GM10266 (cell line): ENCODE results near the gene PI16.

Experiments
- DNase-seq: peaks from one replicate; pipeline ENCODE4 v3.0.0; 2012; ENCODE audit errors: extremely low spot score
- CTCF ChIP-seq: IDR thresholded peaks from 2 replicates; pipeline ENCODE4 v1.5.1; 2012; ENCODE audit warnings: mild to moderate bottlenecking, low read depth; ENCODE audit not compliant: control insufficient read depth, insufficient read depth; ENCODE audit errors: missing control alignments

PI16 gene

GRCh38 chr6:36913082-36913481 is 41.5 kb upstream of the PI16 start:
- no peak for DNase-seq
- no peak for TF ChIP-seq CTCF

- DNase-seq, result no peak
- no peak for TF ChIP-seq CTCF
These were observed 40.2 kb upstream of the PI16 start for GRCh38 chr6:36914227-36914794.

GRCh38 chr6:36915599-36915998 is 38.9 kb upstream of the PI16 start:
- no peak for DNase-seq
- TF ChIP-seq CTCF, result no peak

GRCh38 chr6:36916126-36916525 is 38.4 kb upstream of the PI16 start:
- no peak for DNase-seq

GRCh38 chr6:36917541-36918193 is 36.9 kb upstream of the PI16 start:
- DNase-seq, result no peak
- no peak for TF ChIP-seq CTCF

More at GRCh38 chr6:36916126-36916525, 38.4 kb upstream of the PI16 start:
- TF ChIP-seq CTCF, result no peak

GRCh38 chr6:36920049-36920448 is 34.5 kb upstream of the PI16 start:
- no peak for DNase-seq
- no peak for TF ChIP-seq CTCF

- DNase-seq, result no peak
- no peak for TF ChIP-seq CTCF
These were observed 34.0 kb upstream of the PI16 start for GRCh38 chr6:36920546-36920945.
